ENCODE data around the gene XG. TPM values are rescaled to one million over a fixed set of nuclear protein-coding genes. Genes with fewer than 3 reads are reported as not detected.

XG gene
- total and polyA plus RNA-seq, 2 of the 8 experiments (the other 6 are each of a cell fraction or from before 2014, with no cell fraction given), result 0.33 to 0.78 TPM

- TF ChIP-seq CHD7 (IDR thresholded peaks at IDR 0.05; ENCODE audit: insufficient replicate concordance, low read length), result no peak
- no peak for TF ChIP-seq ATF3 (IDR thresholded peaks at IDR 0.05; ENCODE audit: insufficient read depth, low read depth, low read length)
- no peak for TF ChIP-seq TAF7 (optimal IDR thresholded peaks at IDR 0.05; ENCODE audit: borderline replicate concordance, low read depth, low read length)
- TF ChIP-seq CEBPB (IDR thresholded peaks at IDR 0.05; ENCODE audit: low read depth, low read length), result no peak
- TF ChIP-seq ZNF274 (IDR thresholded peaks at IDR 0.05; ENCODE audit: borderline replicate concordance, extremely low read depth, low read length), result no peak
- TF ChIP-seq KDM4A (IDR thresholded peaks at IDR 0.05; ENCODE audit: low read depth, low read length, severe bottlenecking), result no peak
- no peak for TF ChIP-seq SP1 (IDR thresholded peaks at IDR 0.05; ENCODE audit: low read depth, low read length)
- TF ChIP-seq MAFK (IDR thresholded peaks at IDR 0.05; ENCODE audit: low read depth, low read length), result no peak
- TF ChIP-seq TEAD4 (IDR thresholded peaks at IDR 0.05; ENCODE audit: low read depth, low read length), result no peak
- no peak for TF ChIP-seq TBP (IDR thresholded peaks at IDR 0.05; ENCODE audit: low read depth, low read length)
- no peak for TF ChIP-seq GTF2F1 (IDR thresholded peaks at IDR 0.05; ENCODE audit: borderline replicate concordance, low read depth, low read length)
- TF ChIP-seq EGR1 (IDR thresholded peaks at IDR 0.05; ENCODE audit: borderline replicate concordance, low read depth, low read length), result no peak
These were observed 3.0 kb upstream of the XG start (continued) for GRCh38 chrX:2748815-2749188.
